Dendritic cell treated with granulocyte-macrophage colony-stimulating factor and Interleukin-4, amounts not matched to agents 40 ng/mL and 50 ng/mL, for 4 days (primary cell): Measurements from ENCODE around the gene DPP10.

Source experiments
- H3K27ac Mint-ChIP-seq: one replicate; pipeline ENCODE4 v1.8.0; 2022; ENCODE audit warnings: mild to moderate bottlenecking, mixed read lengths
- H3K27me3 Mint-ChIP-seq: one replicate; pipeline ENCODE4 v1.8.0; 2022; ENCODE audit warnings: mild to moderate bottlenecking, mixed read lengths
- H3K36me3 Mint-ChIP-seq: one replicate; pipeline ENCODE4 v1.8.0; 2022; ENCODE audit warnings: low read depth, mixed read lengths
- H3K4me1 Mint-ChIP-seq: one replicate; pipeline ENCODE4 v1.8.0; 2022; ENCODE audit warnings: low read depth, mixed read lengths
- H3K4me3 Mint-ChIP-seq: one replicate; pipeline ENCODE4 v1.8.0; 2022; ENCODE audit warnings: mild to moderate bottlenecking, moderate library complexity, mixed read lengths
- H3K9me3 Mint-ChIP-seq: one replicate; pipeline ENCODE4 v1.8.0; 2022; ENCODE audit warnings: mixed read lengths
- intact Hi-C: fragments of 100-400 bp; cut with micrococcal nuclease; formaldehyde crosslinking; loops from one replicate; pipeline ENCODE4 v1.15.0; 2022

DPP10 gene

DNA sequence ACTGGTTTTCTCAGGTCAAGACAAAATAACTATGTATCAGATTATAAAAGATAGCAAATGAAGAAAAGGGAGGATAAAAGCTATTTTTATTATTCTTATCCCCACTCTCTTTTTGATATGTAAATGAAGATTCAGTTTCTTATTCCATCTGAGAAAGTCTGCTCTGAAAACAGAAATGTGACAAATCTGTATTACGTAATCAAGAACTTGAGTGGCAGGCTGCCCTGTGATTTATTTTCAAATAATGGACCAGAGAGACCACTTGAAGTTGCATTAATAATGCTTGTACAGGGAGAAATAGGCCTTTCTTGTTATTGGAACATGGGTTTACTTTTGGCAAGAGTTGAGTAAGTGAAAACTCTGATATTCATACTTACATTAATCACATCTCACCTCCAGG is 727.4 kb downstream of the DPP10 start:
- Mint-ChIP-seq H3K36me3 (no peaks in the 10 kb centered on the region), H3K4me3 (no peak overlapping the region), H3K27me3 (no peaks in the 10 kb centered on the region), H3K27ac (no peak overlapping the region), H3K9me3 (no peaks in the 10 kb centered on the region), H3K4me1 (no peaks in the 10 kb centered on the region)
- intact Hi-C loops, result no loop called here

DNA sequence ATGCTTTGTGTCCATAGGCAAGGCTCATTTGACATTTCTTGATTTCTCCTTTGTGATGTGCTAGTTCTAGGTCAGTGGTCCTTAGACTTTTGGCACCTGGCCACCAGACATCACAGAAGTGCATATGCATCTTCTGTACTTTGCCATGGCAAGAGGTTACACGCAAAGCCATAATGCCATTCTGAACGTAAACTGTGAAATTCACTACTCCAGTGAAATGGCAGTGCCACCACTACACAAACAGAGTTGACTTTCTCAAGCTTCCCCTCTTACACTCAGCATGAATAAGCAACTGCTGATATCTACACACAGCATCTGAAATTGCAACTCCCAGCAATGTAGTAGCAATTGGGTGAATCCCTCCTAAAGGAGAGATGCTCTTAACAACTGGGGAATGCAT is 729.3 kb downstream of the DPP10 start:
- Mint-ChIP-seq H3K9me3 (no peaks in the 10 kb centered on the region), H3K36me3 (no peaks in the 10 kb centered on the region), H3K4me1 (no peaks in the 10 kb centered on the region), H3K27ac (no peak overlapping the region), H3K27me3 (no peaks in the 10 kb centered on the region), H3K4me3 (no peak overlapping the region)
- intact Hi-C loops, result no loop called here

DNA sequence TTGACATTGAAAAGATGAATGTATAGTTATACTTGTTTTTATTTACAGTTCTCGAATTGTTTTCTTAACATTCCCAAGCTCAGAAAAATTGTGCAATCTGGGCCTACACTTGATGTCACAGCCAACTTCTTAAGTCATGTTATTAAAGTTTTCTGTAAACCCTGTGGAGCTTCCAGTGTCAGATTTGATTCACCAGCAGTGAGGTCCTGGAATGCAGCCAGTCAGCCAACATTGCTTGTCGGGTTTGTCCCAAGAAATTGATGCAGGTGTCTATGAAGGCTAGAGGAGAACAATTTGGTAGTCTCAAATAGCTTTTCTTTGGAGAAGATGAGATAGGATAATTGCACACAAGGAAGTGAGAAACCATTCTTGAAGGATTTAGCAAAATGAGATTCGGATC is 732.2 kb downstream of the DPP10 start:
- H3K27ac Mint-ChIP-seq, result no peak overlapping the region
- no peaks in the 10 kb centered on the region for H3K9me3 Mint-ChIP-seq
- H3K4me3 Mint-ChIP-seq, result no peak overlapping the region

DNA sequence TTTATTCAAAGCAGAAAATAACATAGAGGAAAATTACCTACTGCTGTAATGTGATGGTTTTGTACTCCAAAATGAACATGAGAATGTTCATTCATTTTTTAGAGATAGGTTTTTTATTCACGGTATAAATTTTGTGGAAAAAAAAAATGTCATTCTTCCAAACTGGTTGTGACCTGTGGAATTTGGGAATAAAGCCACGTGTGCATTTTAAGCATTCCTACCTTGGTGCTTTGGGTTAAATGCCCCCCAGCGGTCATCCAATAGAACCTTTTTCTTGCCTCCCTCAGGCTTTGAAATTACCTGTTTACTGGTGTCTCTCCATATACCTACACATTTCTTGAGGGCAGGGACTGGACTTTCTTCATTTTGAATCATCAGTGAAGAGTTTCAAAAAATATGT is 740.7 kb downstream of the DPP10 start:
- H3K4me1 Mint-ChIP-seq, result no peaks in the 10 kb centered on the region
- H3K36me3 Mint-ChIP-seq, result no peaks in the 10 kb centered on the region
- no peaks in the 10 kb centered on the region for H3K9me3 Mint-ChIP-seq
- H3K27ac Mint-ChIP-seq, result no peak overlapping the region
- no peak overlapping the region for H3K4me3 Mint-ChIP-seq
- intact Hi-C loops, result no loop called here
- H3K27me3 Mint-ChIP-seq, result no peaks in the 10 kb centered on the region

More for the DNA sequence above, 732.2 kb downstream of the DPP10 start:
- Mint-ChIP-seq H3K4me1 (no peaks in the 10 kb centered on the region), H3K36me3 (no peaks in the 10 kb centered on the region), H3K27me3 (no peaks in the 10 kb centered on the region)
- intact Hi-C loops, result no loop called here

DNA sequence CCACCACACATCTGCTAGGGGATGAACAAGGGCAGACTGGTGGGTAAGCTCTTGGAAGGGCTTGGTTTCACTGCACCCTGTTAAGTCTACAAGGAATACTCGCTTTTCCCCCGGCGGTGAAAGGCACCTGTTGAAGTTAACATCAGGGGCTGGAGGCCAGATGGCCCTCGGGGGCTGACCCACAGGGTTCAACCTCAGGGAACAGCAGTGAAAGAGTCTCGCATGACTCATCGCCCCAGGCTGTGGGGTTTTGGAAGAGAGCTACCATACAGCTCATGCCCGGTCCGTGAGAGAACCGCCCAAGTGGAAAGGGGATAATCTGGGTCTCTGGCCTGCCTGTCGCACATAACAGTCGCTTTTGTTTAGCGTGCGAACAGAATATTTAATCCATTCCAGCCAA is 748.0 kb downstream of the DPP10 start:
- Mint-ChIP-seq H3K27me3 (no peaks in the 10 kb centered on the region), H3K9me3 (peaks cover 8% of the 10 kb centered on the region), H3K27ac (no peak overlapping the region), H3K36me3 (no peaks in the 10 kb centered on the region), H3K4me3 (no peak overlapping the region), H3K4me1 (no peaks in the 10 kb centered on the region)
- intact Hi-C loops, result no loop called here

DNA sequence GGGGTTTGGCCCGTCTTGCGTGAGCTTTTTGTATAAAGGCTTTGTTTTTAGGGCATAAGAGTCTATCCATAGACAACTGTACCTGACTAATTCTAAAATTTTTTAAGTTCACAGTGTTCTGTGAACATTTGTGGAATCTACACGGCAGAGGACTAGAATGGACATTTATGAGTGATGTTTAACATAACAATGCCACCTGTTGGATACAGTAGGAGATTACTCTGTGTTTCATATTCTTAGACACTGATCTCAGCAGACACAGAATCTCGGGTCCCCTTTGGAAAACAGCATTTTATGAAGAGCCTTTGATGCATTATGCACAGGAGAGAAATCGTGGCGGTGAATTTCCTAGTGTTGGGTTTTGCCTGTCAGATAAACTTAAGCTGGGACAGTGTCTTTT is 752.2 kb downstream of the DPP10 start:
- Mint-ChIP-seq H3K36me3 (no peaks in the 10 kb centered on the region), H3K9me3 (peaks cover under 1% of the 10 kb centered on the region), H3K27ac (no peak overlapping the region), H3K4me1 (no peaks in the 10 kb centered on the region), H3K27me3 (no peaks in the 10 kb centered on the region), H3K4me3 (no peak overlapping the region)
- intact Hi-C loops, result no loop called here

DNA sequence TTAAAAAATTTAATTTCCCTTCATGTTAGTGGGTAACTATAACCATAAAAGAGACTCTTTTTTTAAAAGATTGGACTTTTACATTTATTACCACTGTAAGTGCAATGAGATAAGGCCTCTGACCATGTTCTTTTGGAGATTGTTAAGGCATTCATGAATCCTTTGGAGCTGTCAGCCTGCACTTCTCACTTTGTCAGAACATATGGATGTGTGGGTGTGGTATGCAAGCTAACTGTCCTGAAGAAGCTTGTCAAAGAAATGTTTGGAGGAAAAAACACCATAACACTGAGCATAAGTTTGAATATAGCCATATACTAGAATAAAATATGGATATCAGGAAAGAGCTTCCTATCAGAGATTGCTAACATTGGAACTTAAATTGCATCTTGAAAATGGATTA is 754.1 kb downstream of the DPP10 start:
- Mint-ChIP-seq H3K27me3 (no peaks in the 10 kb centered on the region), H3K36me3 (no peaks in the 10 kb centered on the region), H3K4me3 (no peak overlapping the region), H3K27ac (no peak overlapping the region), H3K9me3 (no peaks in the 10 kb centered on the region), H3K4me1 (no peaks in the 10 kb centered on the region)
- intact Hi-C loops, result no loop called here

DNA sequence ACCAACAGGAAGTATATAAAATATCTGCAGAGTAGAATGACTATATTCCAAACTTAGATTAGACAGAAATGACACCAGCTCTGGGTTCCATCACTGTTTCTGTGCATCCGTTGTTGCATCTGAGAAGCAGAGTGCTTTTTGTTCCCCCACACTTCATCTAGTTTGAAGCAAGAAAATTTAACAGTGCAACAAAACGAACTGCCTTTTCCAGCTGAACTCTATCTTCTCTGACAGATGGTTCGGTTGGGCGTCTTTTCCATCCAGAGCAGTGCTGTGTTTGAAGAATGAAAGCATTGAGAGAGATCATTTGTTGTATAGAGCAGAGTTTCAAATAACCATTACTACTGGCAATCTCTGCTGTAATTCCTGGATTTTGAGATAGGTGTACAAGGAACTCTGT is 757.5 kb downstream of the DPP10 start:
- Mint-ChIP-seq H3K27me3 (no peaks in the 10 kb centered on the region), H3K36me3 (no peaks in the 10 kb centered on the region), H3K27ac (no peak overlapping the region), H3K4me3 (no peak overlapping the region), H3K9me3 (no peaks in the 10 kb centered on the region), H3K4me1 (no peaks in the 10 kb centered on the region)
- intact Hi-C loops, result no loop called here

DNA sequence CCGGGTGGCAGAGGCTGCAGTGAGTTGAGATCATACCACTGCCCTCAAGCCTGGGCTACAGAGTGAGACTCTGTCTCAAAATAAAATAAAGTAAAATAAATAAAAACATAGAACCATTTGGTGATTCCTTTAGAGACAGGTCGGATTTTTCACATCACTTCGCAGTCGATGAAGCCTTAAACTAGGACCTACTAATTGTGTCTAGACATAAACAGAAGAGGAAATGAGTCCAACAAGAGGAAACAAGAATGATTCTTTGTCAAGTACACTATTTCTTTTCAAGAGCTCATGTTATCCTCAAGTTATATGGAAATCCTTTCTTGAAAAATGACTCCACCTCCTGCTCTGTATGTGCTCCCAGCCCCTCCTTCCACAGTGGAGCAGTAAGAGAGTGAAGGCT is 758.9 kb downstream of the DPP10 start:
- no peaks in the 10 kb centered on the region for H3K27me3 Mint-ChIP-seq
- H3K4me1 Mint-ChIP-seq, result no peaks in the 10 kb centered on the region
- no peaks in the 10 kb centered on the region for H3K36me3 Mint-ChIP-seq
- intact Hi-C loops, result no loop called here
- no peak overlapping the region for H3K4me3 Mint-ChIP-seq
- no peak overlapping the region for H3K27ac Mint-ChIP-seq
- H3K9me3 Mint-ChIP-seq, result peaks cover 9% of the 10 kb centered on the region

DNA sequence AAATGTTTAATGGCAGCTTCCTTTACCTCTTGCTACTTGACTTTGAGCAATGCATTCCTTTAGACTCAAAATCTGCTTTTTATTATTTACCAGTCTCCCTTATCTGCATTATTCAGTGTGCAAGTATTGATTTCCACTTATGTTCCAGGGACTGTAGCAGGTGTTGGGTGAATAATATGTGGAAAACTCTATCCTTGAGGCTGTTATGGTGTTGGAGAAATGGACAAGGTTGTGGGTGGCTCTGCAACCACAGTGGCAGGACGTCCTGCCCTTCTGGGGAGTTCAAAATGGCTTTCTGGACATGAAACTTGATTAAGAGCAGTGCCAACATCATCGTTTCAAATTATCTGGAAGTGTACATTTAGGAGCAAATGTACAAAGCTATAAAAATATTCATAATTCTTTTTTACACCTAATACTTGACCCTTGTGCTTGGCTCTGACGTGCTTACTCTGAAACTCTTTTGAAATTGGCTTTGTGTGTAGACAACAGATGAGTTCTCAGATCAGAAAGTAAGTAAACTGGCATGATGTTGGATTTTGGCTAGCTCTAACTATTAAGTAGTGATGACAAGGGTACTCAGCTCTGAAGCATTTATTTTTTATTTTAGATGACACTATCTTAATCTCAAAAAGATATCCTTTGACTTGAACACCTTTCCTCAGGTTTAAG is 766.2 kb downstream of the DPP10 start:
- H3K36me3 Mint-ChIP-seq, result no peaks in the 10 kb centered on the region
- H3K27ac Mint-ChIP-seq, result no peak overlapping the region
- intact Hi-C loops, result no loop called here
- H3K4me3 Mint-ChIP-seq, result no peak overlapping the region
- no peaks in the 10 kb centered on the region for H3K27me3 Mint-ChIP-seq
- no peaks in the 10 kb centered on the region for H3K4me1 Mint-ChIP-seq
- peaks cover 9% of the 10 kb centered on the region for H3K9me3 Mint-ChIP-seq

DNA sequence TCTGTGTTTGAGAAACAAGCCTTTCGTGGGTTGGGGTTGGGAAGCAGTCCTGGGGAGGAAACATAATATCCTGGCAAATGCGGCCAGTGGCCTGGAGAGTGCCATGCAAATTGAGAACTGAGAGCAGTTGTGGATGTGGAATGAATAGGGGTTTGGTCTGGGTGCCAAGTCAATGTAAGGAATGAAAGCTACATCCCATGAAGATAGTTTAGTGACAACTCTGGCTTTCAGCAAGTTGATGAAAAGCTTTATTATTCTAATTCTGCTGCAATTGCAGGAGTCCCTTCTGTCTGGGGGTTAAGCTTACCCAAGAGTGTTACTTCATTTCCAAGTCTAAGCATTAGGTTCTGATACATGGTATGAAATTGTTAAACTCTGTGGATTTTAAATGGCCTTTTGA is 771.6 kb downstream of the DPP10 start:
- H3K4me3 Mint-ChIP-seq, result no peak overlapping the region
- intact Hi-C loops, result loop anchor here (10.0 kb wide), 1 partner anchor 429 kb away; no protein-coding TSS in a partner anchor
- H3K27me3 Mint-ChIP-seq, result no peaks in the 10 kb centered on the region
- no peaks in the 10 kb centered on the region for H3K36me3 Mint-ChIP-seq
- peaks cover 8% of the 10 kb centered on the region for H3K9me3 Mint-ChIP-seq
- no peaks in the 10 kb centered on the region for H3K4me1 Mint-ChIP-seq
- no peak overlapping the region for H3K27ac Mint-ChIP-seq

DNA sequence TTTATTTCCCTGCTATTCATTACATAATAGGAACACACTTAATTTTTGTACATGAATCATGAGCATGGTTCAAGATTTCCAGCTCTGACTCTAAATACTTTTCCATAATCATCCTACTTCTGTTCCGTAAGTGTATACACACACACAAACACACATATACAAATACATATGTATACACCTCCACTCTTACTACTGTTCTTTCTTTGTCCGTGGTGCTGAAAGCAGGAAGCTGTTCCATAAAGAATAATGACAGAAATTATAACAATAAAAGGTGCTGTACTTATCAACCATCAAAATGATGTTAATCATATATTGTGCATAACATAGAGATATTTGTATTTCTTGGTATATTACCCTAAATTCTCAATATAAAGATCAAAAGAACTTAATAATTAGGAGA is 776.9 kb downstream of the DPP10 start:
- Mint-ChIP-seq H3K27me3 (no peaks in the 10 kb centered on the region), H3K27ac (no peak overlapping the region), H3K4me1 (no peaks in the 10 kb centered on the region)

DNA sequence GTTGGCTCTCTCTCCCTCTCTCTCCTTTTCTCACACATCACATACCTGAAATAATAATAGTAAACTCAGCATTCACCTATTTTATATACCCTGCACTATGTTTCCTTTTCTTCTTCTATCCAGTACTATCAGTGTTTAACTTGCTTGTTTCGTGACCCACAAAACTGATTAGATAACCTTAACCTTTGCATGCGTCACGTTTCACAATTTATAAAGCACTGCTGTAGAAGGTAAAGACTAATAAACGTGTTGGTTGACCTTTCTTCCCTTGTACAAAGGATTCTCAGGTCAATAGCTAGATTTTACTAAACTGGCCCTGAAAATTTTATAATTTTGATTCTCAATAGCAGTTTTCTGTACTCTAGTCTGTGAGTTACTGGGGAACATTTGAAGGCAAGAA is 791.7 kb downstream of the DPP10 start:
- intact Hi-C loops, result no loop called here
- no peak overlapping the region for H3K27ac Mint-ChIP-seq
- H3K27me3 Mint-ChIP-seq, result no peaks in the 10 kb centered on the region
- H3K9me3 Mint-ChIP-seq, result no peaks in the 10 kb centered on the region
- no peak overlapping the region for H3K4me3 Mint-ChIP-seq
- H3K36me3 Mint-ChIP-seq, result no peaks in the 10 kb centered on the region
- H3K4me1 Mint-ChIP-seq, result no peaks in the 10 kb centered on the region

More for the DNA sequence above, 776.9 kb downstream of the DPP10 start:
- Mint-ChIP-seq H3K36me3 (no peaks in the 10 kb centered on the region), H3K9me3 (peaks cover 8% of the 10 kb centered on the region), H3K4me3 (no peak overlapping the region)
- intact Hi-C loops, result loop anchor here (10.0 kb wide), 1 partner anchor 434 kb away; no protein-coding TSS in a partner anchor

DNA sequence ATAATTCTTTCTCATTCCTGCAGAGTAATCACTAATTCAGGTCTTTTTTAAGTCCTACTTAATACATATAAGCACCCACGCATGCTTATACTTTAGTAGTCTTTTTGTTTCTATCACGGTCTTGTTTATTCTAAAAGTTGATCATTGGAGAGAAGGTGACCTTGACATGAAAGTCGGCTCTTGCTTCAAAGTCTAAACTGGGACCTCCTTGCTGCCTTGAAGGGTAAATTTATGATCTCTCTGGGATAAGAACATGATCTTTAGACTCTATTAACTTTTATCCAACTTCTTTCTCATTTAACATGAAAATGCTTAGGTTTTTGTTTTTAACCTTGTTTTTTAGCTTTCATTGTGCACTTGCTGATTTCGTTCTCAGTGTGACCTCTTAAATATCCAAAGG is 792.3 kb downstream of the DPP10 start:
- H3K4me3 Mint-ChIP-seq, result no peak overlapping the region
- no peaks in the 10 kb centered on the region for H3K36me3 Mint-ChIP-seq
- no peaks in the 10 kb centered on the region for H3K9me3 Mint-ChIP-seq
- no peaks in the 10 kb centered on the region for H3K27me3 Mint-ChIP-seq
- H3K27ac Mint-ChIP-seq, result no peak overlapping the region
- intact Hi-C loops, result no loop called here
- no peaks in the 10 kb centered on the region for H3K4me1 Mint-ChIP-seq

DNA sequence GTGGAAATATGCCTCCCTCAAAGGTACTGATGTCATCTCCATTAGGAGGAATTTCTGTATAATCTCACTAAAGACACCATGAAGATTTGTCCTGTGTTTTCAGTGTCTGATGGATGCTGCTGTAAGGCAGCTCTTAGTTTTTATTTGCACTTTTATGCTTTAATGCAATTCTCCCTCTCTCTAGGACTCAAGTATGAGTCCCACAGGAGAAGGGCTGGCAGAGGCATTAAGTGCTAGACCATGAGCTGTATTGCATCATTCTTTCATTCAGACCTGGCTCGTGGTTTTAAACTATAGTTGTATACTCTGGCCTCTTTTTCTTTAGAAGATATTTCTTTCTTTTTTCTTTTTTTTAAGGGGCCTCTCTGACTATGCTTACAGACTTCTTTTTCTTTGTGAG is 805.6 kb downstream of the DPP10 start:
- intact Hi-C loops, result no loop called here
- Mint-ChIP-seq H3K36me3 (no peaks in the 10 kb centered on the region), H3K27me3 (no peaks in the 10 kb centered on the region), H3K4me3 (no peak overlapping the region), H3K9me3 (no peaks in the 10 kb centered on the region), H3K4me1 (no peaks in the 10 kb centered on the region), H3K27ac (no peak overlapping the region)
